ENCODE data around the gene UNC5A.

UNC5A gene

DNA sequence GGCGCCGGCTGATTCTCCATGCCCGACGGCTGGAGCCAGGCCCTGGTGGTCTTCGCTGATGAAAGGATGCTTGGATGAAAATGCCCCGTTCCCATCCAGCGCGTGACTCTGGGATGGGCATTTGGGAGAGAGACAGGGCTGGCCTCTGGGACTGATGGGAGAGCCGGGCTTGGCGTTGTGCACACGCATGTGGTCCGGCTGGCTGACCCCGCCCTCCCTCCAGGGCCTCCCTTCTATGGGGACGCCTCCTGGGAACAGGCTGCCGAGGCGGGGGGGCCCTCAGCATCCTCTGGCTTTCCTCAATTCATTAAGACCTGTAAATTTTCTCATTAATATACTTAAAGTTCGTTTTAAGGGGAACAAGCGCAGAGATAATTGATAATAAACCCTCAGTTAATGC lies 36.8 kb downstream of the UNC5A start:
- no peak for DNase-seq

GRCh38 chr5:176847726-176848290 lies 37.4 kb downstream of the UNC5A start:
- no peak for DNase-seq

DNA sequence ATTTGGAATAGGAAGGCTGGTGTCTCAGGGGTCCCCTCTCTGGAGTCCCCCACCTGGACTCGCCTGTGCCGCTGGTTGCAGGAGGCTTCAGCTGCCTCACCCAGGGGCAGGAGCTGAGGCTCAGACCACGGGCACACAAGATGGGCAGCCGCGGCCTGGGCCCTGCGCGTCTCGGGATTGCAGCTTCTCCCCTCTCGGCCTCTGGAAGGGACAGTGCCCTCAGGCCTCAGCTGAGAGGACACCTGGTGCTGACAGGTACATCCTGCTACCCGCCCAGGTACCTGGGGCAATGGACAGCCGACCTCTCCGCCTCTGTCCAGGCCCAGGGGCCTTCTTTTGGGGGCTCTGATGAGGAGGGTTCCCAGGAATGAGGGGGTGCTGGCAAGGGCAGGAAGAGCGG lies 38.3 kb downstream of the UNC5A start:
- no peak for DNase-seq

DNA sequence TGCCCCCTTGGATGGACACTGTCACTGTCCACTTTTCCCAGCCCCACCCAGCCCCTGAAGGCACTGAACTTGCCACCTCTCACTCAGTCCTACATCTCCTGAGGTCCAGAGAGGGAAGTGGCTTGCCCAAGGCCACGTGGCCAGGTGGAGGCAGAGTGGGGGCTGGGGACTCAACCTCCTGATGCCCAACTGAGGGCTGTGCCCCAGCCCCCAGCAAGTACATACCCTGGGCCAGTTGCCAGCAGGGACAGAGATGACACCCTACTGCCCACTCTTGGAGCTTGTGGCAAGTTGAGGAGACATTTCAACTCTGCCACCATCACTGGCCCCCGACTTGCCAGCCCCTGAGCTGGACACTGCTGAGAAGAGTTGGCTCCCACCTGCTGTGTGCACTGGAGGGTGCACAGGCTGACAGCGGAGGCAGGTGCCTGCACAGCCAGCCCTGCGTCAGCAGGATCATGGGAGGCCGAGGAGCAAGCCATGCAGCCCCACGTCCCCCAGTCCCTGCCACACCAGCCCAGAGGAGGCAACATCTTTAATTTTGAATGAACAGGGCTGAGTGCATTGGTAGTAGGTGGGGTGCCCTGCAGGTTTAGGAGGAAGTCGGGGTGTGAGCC lies 39.4 kb downstream of the UNC5A start:
- DNase-seq = no peak

GRCh38 chr5:176850371-176851245 lies 40.2 kb downstream of the UNC5A start:
- DNase-seq = no peak

DNA sequence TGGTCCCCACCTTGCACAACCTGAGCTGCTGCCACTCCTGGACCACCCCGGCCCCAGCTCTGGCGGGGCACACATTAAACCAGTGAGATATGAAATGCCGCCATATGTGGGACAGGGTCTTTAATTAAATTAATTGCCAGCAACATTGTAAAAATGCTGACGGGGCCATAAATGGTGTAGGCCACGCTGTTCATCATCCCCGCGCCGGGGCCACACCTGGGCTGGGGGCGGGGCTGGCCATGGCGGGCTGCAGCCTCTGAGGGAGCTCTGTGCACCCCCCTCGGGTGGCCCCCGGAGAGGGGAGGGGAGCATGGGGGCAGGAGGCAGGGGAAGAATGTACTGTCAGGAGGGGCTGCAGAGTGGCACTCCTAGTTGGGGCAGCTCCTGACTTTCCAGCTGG lies 41.0 kb downstream of the UNC5A start:
- no peak for DNase-seq

DNA sequence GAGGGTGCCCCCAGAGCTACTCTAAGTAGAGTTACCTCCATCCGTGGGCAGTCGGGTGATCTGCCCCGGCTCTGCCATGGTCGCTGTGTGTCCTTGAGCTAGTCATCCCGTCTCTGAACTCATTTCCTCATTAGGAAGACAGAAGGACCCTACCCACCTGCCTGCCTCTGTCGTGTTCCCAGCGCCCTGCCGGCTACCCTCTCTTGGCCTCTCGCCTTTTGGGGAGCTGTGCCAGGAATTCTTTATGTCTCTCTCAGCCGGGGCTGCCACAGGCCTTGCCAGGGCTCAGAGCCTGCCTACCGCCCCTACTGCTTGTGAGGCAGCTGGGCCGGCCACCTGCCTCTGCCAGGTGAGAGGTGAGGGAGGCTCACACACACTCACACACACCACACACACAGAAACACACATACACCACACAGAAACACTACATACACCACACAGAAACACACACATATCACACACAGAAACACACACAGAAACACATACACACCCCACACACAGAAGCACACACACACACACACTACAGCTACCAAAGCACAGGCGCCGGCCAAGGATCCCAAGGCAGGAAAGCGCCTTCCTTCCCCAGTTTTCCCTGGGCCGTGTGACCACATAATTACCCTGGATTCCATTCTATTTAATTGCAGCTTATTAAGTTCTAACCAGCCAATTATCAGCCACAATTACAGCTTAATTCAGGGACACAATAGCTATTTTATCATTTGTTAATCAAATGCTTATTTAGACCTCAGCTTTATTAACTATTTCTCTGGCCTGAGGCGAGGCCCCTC lies 41.7 kb downstream of the UNC5A start:
- no peak for DNase-seq

DNA sequence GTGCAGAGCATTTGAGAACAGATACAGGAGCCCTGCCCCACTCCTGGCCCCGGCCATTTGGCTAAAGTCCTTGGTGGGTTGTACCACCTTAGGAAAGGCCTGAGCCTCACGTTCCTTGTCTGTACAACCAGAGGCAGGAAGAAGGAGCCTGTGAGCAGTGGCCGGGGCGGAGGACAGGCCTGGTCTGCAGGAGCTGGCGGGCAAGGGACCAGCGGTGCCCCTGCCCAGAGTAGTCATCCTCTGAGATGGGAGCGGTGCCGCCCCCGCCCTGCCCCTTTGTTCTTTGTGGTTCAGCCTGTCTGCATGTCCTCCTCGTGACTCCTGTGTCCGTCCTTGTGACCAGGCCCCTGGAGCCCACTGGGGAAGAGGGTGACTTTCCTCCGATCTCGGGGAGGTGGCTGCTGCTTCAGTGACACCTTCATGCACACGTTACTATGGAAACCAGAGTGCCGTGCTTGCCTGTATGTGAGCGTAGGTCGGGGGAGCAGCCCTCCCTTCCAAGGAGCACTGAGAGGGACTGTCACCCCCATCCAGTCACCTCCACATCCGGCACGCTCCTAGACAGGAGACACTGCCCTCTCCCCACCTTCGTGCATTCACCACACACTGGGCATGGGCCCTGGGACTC lies 42.9 kb downstream of the UNC5A start:
- DNase-seq = no peak

- no peak for DNase-seq
Measured at GRCh38 chr5:176854164-176854563, 43.8 kb downstream of the UNC5A start.

GRCh38 chr5:176855598-176855997 lies 45.2 kb downstream of the UNC5A start:
- no peak for DNase-seq

GRCh38 chr5:176856746-176857145 lies 46.4 kb downstream of the UNC5A start:
- no peak for DNase-seq

DNA sequence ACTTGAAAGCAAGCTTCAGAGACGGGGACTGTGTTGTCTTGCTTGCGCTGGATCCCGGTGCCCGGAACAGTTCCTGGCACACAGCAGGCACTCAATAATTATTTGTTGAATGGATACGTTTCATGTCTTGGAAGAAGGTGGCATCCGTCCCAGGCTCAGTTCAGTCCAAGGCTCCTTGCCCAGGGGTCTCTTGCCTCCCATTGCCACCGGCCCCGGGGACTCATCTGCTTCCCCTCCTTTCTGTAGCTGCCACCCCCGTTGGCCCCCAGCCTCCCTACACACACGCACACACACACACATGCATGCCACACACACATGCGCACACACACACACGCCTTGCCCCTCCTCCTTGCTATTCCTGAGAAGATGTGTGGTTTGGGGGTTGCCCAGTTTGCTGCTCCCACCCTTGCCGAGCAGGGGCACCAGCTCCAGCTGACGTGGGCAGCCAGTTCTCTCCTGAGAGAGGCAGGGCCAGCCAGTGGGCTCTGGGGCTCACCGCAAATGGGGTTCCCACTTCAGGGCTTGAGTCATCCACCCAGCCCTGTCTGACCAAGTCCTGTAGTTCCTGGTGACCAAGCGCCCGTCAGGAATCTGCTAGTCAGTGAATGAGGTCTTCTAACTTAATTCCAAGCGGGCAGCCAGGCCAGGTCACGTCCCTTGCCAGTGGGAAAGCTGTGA lies 47.0 kb downstream of the UNC5A start:
- DNase-seq = no peak

DNA sequence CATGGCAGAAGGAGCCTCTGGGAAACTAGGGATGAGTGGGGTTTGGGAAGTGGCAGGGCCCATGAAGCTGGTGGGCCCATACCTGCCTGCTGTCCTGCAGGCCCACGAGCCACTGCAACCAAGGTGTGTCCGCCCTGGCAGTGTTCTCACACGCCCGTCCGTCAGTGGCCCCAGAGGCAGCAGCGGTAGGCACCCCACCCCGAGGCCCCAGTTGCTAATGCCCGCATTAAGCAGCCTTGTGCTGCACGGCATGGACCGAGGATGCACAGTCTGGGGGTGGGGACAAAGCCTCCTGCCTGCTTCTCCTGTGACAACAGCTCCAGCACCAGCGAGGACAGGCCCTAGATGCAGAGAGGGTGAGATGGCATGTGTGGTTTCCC lies 47.5 kb downstream of the UNC5A start:
- no peak for DNase-seq

GRCh38 chr5:176859916-176860315 lies 49.6 kb downstream of the UNC5A start:
- DNase-seq = no peak

DNA sequence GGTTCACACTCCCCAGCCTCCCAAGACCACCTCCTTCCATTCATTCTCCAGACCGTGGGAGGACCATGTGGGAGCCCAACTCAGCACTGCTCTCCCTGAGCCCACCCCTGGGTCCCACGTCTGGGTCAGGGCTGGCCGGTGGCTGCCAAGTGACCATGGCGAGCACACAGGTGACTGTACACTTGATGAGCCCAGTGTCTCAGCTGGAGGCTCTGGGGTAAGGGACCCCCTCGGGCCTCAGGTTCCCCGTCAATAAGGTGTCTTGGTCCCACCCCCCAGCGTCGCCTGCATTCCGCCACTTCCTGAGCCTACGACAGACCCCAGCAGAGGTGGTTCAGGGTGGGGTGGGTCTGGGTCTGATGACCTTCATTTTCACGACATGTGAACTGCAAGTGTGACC lies 50.0 kb downstream of the UNC5A start:
- DNase-seq = no peak

GRCh38 chr5:176861276-176861675 lies 50.9 kb downstream of the UNC5A start:
- no peak for DNase-seq

DNA sequence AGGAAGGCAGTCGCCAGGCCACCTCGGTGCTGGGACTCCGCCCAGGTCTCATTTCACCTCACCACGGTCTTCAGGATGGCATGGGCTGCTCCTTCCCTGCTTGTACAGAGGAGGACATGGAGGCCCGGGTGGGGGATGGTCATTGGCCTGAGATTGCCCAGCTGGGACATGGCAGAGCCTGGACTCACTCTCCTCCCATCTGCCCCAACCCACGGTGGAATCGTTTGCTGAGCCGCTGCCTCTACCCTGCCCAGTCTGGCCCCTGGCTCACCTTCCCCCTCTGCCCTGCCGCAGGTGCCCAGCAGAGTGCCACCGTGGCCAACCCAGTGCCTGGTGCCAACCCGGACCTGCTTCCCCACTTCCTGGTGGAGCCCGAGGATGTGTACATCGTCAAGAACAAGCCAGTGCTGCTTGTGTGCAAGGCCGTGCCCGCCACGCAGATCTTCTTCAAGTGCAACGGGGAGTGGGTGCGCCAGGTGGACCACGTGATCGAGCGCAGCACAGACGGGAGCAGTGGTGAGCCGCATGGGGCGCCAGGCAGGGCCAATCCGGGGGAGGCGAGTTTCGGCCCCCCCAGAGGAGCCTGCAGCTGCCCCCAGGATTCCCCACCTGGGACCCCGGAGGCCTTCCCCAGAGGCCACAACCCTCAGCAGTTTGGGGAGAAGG lies 52.1 kb downstream of the UNC5A start:
- DNase-seq = no peak

DNA sequence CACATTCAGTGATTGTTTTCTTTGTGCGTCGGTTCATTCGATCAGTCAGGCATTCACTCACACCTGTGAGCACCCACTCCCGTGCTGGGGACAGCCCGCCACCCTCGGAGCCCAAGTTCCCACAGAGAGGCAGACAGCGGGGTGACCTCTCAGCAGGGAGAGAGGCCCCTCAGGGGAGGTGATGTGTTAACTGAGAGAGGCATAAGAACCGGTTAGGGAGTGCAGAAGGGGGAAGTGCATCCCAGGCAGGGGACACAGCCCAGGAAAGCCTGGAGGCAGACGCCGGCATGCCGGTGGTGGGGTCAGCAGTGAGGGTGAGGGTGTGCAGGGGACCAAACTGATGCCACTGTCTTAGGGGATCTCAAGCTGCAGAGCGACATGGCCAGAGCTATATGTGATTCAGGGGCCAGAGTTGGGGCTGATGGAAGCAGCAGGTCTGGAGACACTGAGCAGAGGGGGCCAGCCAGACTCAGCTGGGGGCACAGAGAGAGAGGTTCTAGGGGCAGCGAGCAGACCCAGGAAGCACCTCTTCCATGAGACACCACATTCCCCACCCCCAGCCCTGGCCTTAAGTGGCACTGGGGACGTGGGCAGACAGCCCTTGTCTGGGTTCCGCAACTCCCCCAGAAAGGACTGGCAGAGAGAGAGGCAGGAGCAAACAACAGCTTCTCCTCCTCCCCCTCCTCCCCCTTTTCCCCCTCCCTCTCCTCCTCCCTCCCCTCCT lies 52.8 kb downstream of the UNC5A start:
- no peak for DNase-seq

GRCh38 chr5:176863765-176864098 lies 53.4 kb downstream of the UNC5A start:
- no peak for DNase-seq

DNA sequence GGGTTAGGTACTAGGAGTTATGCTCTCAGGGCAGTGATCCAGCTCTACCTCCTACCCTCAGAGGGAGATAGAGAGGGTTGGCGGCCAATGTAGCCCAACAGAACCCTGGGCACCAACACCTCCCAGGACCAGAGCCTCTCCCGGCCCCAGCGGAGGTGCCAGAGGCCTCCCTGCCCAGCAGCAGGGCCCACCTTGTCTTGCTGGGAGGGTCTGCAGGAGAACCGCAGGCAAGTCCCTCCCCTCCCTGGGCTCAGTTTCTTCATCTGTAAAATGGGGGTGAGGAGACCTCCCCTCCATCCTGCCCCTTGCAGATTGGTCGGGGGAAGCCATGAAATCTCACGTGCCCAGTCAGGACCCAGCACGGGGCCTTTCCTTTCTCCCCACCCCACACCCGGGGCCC lies 54.4 kb downstream of the UNC5A start:
- DNase-seq = no peak

DNA sequence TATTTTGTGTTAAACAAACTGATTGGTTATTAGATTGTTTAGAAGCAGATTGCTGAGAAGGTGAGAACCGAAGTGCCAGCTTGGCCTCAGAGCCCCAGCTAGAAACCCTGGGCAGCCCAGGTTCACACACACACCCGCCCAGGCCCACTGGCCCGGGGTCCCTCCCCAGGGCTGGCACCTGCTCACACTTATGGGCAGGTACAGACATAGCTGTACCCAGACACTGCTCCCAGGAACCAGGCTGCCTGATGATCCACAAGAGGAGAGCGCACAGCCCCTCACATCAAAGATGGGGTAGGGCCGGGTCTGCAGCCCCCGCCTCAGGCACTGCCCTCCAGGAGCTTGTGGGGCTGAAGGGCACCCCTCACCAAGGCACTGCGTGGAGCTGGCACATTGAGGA lies 55.6 kb downstream of the UNC5A start:
- no peak for DNase-seq

Measured in CD4-positive, alpha-beta T cell treated with Interferon gamma for 1 hour (primary cell).